AG04449 (cell line): Measurements from ENCODE around the gene ARHGAP12.
"Not testable (repeated sequence)": the region's sequence is repeated elsewhere in the genome, so short reads cannot be mapped to it uniquely, and the experiment has no call there.

Source experiments
- CTCF ChIA-PET: fragments of 350-600 bp; formaldehyde crosslinking; extraction: SDS; loops from one replicate; lab custom pipeline; 2021; ENCODE audit warnings: antibody characterized with exemption; lab: Yijun Ruan, JAX
- POLR2A ChIA-PET: fragments of 400-600, 350-600 bp; formaldehyde crosslinking; extraction: SDS; loops from one replicate; lab custom pipeline; 2020; ENCODE audit warnings: antibody characterized with exemption, inconsistent platforms; lab: Yijun Ruan, JAX
- DNase-seq: peaks from one replicate; pipeline ENCODE4 v3.0.0-alpha.2; 2010; ENCODE audit warnings: low read depth, low spot score
- H3K4me3 ChIP-seq: 2 replicates; pipeline ENCODE4 v1.5.1; 2011; ENCODE audit warnings: low read depth, mild to moderate bottlenecking, control low read depth, low read length
- TF ChIP-seq, protein P1 (sequence below): IDR thresholded peaks from one replicate; pipeline ENCODE4 v1.5.1; 2011; ENCODE audit warnings: mild to moderate bottlenecking, moderate library complexity, low read length, control low read depth, inconsistent platforms; ENCODE audit not compliant: insufficient read depth; ENCODE audit errors: missing control alignments

Gene ARHGAP12

DNA sequence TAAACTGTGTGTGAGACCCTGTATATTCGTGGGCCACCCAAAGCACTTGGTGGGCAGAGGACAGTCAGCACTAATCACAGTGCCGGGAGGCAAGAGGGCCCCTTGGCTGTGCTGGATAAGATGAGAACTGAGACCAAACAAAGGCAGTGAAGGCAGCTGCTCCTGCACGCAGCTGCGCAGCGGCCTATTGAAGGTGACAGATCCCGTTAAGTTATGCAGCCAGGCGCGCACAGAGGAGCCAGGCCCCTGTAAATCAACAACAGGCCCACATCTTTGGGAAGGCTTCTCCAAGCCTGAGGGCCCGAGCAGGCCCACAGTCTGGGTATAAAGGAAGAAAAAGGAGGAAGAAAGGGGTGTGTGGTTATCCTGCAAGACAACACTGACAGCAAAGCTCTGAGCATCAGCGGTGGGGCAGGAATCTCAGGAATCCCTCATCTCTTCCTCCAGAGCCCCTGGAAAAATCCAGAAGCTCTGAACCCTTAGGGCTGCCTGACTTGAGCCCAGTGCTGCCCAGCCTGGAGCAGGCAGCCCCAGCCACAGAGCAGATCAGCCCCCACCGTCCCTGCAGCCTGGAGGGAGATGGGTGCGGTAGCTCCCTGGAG, 154.2 kb downstream of the ARHGAP12 start:
- TF ChIP-seq, protein P1, sequence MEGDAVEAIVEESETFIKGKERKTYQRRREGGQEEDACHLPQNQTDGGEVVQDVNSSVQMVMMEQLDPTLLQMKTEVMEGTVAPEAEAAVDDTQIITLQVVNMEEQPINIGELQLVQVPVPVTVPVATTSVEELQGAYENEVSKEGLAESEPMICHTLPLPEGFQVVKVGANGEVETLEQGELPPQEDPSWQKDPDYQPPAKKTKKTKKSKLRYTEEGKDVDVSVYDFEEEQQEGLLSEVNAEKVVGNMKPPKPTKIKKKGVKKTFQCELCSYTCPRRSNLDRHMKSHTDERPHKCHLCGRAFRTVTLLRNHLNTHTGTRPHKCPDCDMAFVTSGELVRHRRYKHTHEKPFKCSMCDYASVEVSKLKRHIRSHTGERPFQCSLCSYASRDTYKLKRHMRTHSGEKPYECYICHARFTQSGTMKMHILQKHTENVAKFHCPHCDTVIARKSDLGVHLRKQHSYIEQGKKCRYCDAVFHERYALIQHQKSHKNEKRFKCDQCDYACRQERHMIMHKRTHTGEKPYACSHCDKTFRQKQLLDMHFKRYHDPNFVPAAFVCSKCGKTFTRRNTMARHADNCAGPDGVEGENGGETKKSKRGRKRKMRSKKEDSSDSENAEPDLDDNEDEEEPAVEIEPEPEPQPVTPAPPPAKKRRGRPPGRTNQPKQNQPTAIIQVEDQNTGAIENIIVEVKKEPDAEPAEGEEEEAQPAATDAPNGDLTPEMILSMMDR: no peak
- DNase-seq: no peak
- no peak overlapping the region for H3K4me3 ChIP-seq
- ChIA-PET POLR2A (interaction anchor here (0.5 to 0.7 kb wide), 2 partner anchors 30 to 193 kb away, joined by 3 to 5 read pairs; no protein-coding TSS in a partner anchor), CTCF (interaction anchor here (0.6 kb wide), 1 partner anchor 30 kb away, joined by 3 read pairs; no protein-coding TSS in a partner anchor)

DNA sequence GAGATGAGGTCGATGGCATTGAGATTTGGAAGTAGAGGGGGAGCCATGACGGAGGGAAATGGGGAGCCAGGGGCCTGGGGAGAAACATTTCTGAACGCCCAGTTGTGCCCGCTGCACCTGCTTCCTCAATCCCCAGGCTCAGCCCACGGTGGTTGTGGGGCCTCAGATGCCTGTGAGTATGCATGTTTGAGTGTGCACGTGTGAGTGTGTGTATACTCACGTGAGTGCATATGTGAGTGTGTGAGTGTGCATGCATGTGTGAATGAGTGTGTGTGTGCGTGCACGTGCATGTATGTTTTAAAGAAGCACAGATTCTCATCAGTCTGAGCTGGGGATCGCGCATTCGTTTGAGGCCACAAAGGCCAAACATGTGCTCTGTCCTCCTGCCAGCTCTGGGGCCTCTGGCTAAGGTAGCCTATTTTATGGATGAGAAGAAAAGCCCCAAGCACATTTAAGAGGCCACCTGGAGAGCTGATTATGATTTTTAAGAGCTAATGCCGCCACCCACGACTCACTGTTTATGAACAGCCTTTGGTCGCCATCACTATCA, 154.8 kb downstream of the ARHGAP12 start:
- POLR2A ChIA-PET: interaction anchor here (0.7 kb wide), 1 partner anchor 193 kb away, joined by 3 read pairs; no protein-coding TSS in a partner anchor
- TF ChIP-seq, protein P1: no peak
- CTCF ChIA-PET: interaction anchor here (0.6 kb wide), 1 partner anchor 30 kb away, joined by 3 read pairs; no protein-coding TSS in a partner anchor
- DNase-seq: no peak
- H3K4me3 ChIP-seq: no peak overlapping the region

DNA sequence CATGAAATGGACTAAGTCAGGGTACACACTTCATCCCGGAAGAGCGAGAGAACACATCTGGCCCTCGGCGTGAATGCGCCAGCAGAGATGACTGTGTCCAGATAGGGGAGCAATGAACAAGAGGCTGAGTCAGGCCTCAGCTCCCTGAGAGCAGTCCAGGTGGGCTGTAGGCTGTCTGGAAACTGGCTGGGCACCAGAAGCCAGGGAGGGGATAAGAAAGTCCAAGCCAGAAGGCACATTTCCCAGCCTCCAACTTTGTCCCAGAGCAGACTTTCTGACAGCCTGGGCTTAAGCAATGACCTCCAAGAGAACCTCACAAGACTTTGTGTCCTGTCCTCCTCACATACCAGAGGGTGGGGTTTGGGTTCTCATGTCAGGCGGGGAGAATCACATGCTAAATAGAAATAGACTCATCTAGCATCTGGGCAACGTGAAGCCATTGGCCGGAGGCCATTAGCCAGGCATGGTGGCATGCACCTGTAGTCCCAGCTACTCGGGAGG, 157.2 kb downstream of the ARHGAP12 start:
- POLR2A ChIA-PET: no interaction called here
- DNase-seq: no peak
- no peak overlapping the region for H3K4me3 ChIP-seq
- CTCF ChIA-PET: no interaction called here
- TF ChIP-seq, protein P1: no peak

DNA sequence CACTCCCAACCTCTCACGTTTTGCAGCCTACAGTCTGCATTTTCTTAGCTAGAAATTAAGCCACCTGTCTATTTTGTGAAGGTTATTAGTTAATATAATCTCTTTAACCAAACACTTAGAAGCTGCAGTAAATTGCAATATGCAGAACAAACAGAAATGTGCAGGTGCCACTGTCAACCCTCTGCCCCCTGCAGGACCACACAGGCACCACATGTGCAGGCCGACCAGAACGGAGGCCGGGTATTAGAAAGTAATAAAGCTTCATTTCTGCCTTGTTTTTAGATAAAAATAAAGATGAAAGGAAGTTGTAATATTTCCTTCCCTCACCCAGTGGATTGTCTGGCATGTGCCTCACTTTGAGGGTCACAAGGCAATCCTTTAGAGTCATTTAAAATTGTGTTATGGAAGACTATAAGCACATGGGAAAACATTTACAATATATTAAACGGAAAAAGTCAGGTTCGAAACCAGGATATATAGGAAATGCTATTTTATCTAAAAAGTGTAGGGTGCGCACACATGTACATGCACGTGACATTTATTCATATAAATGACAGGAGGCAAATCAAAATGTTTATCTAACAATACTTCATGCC, 158.2 kb downstream of the ARHGAP12 start:
- H3K4me3 ChIP-seq: no peak overlapping the region
- TF ChIP-seq, protein P1: peak; percentile 29
- POLR2A ChIA-PET: interaction anchor here (1.0 kb wide), 1 partner anchor 1083 kb away, joined by 3 read pairs; no protein-coding TSS in a partner anchor
- DNase-seq: no peak
- CTCF ChIA-PET: interaction anchor here (0.7 to 2.2 kb wide), 5 partner anchors 9 to 43 kb away, joined by 3 to 10 read pairs (median 3); no protein-coding TSS in a partner anchor

DNA sequence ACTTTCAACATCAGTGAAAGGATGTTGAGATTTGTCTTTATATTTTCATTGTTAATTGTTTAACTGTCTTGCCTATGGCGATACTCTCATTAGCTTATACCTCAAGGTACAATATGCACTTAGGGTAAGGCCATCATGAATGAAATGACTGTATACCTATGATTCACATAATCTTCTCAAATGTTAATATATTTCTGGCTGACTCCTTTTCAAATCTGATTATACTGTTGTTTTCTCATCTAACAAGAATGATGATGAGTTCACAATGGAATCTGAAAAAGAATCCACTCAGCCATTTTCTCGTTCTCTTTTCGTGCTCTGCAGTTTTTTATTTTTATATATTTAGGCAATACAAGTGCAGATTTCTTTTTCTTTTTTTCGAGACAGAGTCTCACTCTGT, 159.1 kb downstream of the ARHGAP12 start:
- ChIA-PET POLR2A (interaction anchor here (0.9 to 1.0 kb wide), 2 partner anchors 10 to 1082 kb away, joined by 3 read pairs; no protein-coding TSS in a partner anchor), CTCF (interaction anchor here (0.8 to 2.2 kb wide), 6 partner anchors 9 to 1098 kb away, joined by 3 to 10 read pairs (median 3); no protein-coding TSS in a partner anchor)
- DNase-seq: no peak
- no peak overlapping the region for H3K4me3 ChIP-seq
- TF ChIP-seq, protein P1: no peak

DNA sequence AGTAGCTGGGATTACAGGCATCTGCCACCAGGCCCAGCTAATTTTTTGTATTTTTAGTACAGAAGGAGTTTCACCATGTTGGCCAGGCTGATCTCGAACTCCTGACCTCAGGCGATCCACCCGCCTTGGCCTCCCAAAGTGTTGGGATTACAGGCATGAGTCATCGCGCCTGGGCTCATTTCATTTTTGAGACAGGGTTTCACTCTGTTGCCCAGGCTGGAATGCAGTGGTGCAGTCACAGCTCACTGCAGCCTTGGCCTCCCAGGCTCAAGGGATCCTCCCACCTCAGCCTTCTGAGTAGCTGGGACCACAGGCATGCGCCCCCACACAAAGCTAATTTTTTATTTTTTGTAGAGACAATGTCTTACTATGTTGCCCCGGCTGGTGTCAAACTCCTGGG, 159.7 kb downstream of the ARHGAP12 start:
- DNase-seq, H3K4me3 ChIP-seq: not testable (repeated sequence)
- POLR2A ChIA-PET: interaction anchor here (0.9 kb wide), 1 partner anchor 9 kb away, joined by 3 read pairs; no protein-coding TSS in a partner anchor
- CTCF ChIA-PET: interaction anchor here (0.8 to 2.2 kb wide), 4 partner anchors 8 to 1098 kb away, joined by 3 to 10 read pairs (median 3); no protein-coding TSS in a partner anchor
